Hepatocyte (in vitro differentiated cells): ENCODE results near the gene DOP1A.

Experiments
- CTCF ChIP-seq: fragments of 200-600 bp; sonication (generic); IDR thresholded peaks from 2 replicates; pipeline ENCODE4 v1.5.1; 2016; ENCODE audit warnings: antibody characterized with exemption, mild to moderate bottlenecking; ENCODE audit not compliant: poor library complexity
- EZH2 ChIP-seq: fragments of 200-600 bp; sonication (generic); IDR thresholded peaks from 2 replicates; pipeline ENCODE4 v1.6.1; 2016; ENCODE audit warnings: antibody characterized with exemption, mild to moderate bottlenecking, borderline replicate concordance

- TF ChIP-seq EZH2 (no peak), CTCF (no peak)
Measured at GRCh38 chr6:83185096-83185495, 117.6 kb downstream of the DOP1A start.
